LNCAP (cell line): ENCODE data around the gene RWDD1.

Experiments
- CTCF ChIP-seq: fragments of 450-650 bp; IDR thresholded peaks from 2 replicates; pipeline ENCODE4 v1.5.1; 2017; ENCODE audit warnings: mild to moderate bottlenecking

Gene RWDD1

DNA sequence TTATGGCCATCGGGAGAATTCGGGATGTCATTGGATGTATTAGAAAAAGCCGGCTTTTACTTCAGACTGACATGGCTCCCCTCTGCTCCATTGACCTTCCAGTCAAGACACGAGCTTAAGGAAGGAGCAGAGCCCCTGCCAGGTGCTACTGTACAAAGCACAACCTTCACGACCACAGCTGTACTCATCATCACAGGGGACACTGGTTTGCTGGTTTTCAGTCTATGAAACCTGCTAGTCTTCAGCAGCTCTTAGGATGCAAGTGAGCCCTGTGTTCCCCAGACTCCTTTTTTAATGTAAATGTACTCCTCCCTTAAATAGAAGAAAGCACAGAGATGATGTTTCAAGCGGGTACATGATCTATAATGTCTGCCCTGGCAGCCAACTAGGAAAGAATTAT lies 23.9 kb upstream of the RWDD1 start:
- TF ChIP-seq CTCF = no peak

- no peak for TF ChIP-seq CTCF
These were observed 20.5 kb upstream of the RWDD1 start for GRCh38 chr6:116550796-116551195.

DNA sequence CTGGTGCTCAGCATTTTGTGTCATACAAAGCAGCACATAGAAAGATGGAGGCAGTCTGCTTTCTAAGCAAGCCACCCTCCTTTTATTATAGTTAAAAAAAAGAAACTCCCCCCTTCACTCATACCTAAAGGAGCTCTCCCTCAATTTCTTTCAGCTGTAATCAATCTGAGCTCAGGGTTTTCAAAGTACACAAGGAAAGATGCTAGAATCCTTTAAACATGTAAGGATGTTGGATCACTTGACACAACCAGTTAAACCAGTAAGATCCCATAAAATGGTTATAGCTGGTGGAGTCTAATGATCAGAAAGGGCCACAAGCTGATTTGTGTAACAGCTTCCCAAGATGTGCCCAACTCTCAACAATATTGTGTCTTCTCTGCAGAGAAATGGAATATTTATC lies 17.9 kb upstream of the RWDD1 start, which contains the start of gene CALHM4:
CALHM4 (plus strand) TSS at position 301 of the 400 bp plus-strand sequence; CDS start at position 344, 43 bp downstream.
- TF ChIP-seq CTCF = no peak

DNA sequence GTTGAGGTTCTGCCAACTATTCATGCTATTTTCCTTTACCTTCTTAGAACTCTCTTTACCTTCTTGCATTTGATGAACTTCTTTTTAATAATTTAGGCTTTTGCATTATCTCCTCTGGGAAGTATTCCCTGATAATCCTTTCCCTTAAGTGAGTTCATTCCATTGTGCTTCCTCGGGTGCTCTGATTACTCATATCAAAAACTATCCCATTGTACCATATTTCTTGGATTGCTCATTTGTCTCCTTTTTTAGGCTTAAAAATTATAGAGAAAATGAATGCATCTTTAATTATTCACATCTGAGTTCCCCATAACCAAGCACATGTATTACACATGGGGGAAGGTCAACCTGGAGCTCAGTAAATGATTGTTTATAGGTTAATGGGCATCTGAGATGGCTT lies 15.2 kb upstream of the RWDD1 start:
- TF ChIP-seq CTCF = no peak

- TF ChIP-seq CTCF = no peak
These were observed 14.4 kb upstream of the RWDD1 start for GRCh38 chr6:116556814-116557415.

GRCh38 chr6:116557893-116558292 lies 13.4 kb upstream of the RWDD1 start:
- no peak for TF ChIP-seq CTCF

GRCh38 chr6:116560130-116560529 lies 11.2 kb upstream of the RWDD1 start:
- no peak for TF ChIP-seq CTCF

GRCh38 chr6:116561377-116562018 lies 9.8 kb upstream of the RWDD1 start:
- TF ChIP-seq CTCF = peak; percentile 95
